WTC11 (cell line): Measurements from ENCODE around the gene SGTA.

ENCODE experiments used
- ATF3 ChIP-seq: sonication (generic); formaldehyde crosslinking; conservative IDR thresholded peaks from 2 replicates; pipeline ENCODE4 v1.8.1; 2022; ENCODE audit warnings: mild to moderate bottlenecking, missing genetic modification reagents
- CTCF ChIP-seq: fragments of 200-600 bp; IDR thresholded peaks from 2 replicates; pipeline ENCODE4 v1.8.0; 2022; ENCODE audit warnings: antibody characterized with exemption
- ELF4 ChIP-seq: sonication (generic); formaldehyde crosslinking; IDR thresholded peaks from 2 replicates; pipeline ENCODE4 v1.8.1; 2022; ENCODE audit warnings: low read depth, mild to moderate bottlenecking, moderate library complexity, missing genetic modification reagents
- ESRRA ChIP-seq: sonication (generic); formaldehyde crosslinking; IDR thresholded peaks from 2 replicates; pipeline ENCODE4 v1.8.1; 2022; ENCODE audit warnings: mild to moderate bottlenecking, missing genetic modification reagents, borderline replicate concordance
- FOXJ3 ChIP-seq: sonication (generic); formaldehyde crosslinking; IDR thresholded peaks from 2 replicates; pipeline ENCODE4 v1.9.0; 2021; ENCODE audit warnings: missing genetic modification reagents, mild to moderate bottlenecking, borderline replicate concordance
- MXD4 ChIP-seq: fragments of 250-450 bp; sonication (Bioruptor Pico); IDR thresholded peaks from 2 replicates; pipeline ENCODE4 v1.8.0; 2021; ENCODE audit warnings: mild to moderate bottlenecking, moderate library complexity, borderline replicate concordance
- NR2C2 ChIP-seq: sonication (generic); formaldehyde crosslinking; IDR thresholded peaks from 2 replicates; pipeline ENCODE4 v1.8.0; 2022; ENCODE audit warnings: mild to moderate bottlenecking, missing genetic modification reagents
- SMAD3 ChIP-seq: sonication (generic); formaldehyde crosslinking; IDR thresholded peaks from 2 replicates; pipeline ENCODE4 v1.8.0; 2022; ENCODE audit warnings: missing genetic modification reagents, mild to moderate bottlenecking, borderline replicate concordance
- SP1 ChIP-seq: sonication (generic); formaldehyde crosslinking; conservative IDR thresholded peaks from 2 replicates; pipeline ENCODE4 v1.8.1; 2022; ENCODE audit warnings: missing genetic modification reagents
- TEAD4 ChIP-seq: sonication (generic); formaldehyde crosslinking; IDR thresholded peaks from 2 replicates; pipeline ENCODE4 v1.8.0; 2022; ENCODE audit warnings: mild to moderate bottlenecking, missing genetic modification reagents
- ZNF232 ChIP-seq: sonication (generic); formaldehyde crosslinking; IDR thresholded peaks from 2 replicates; pipeline ENCODE4 v1.8.0; 2022; ENCODE audit warnings: mild to moderate bottlenecking, missing genetic modification reagents

- no peak for TF ChIP-seq ZNF232
- TF ChIP-seq ELF4 (CRISPR knock-in tag): no peak
- no peak for TF ChIP-seq ATF3
- TF ChIP-seq NR2C2 (CRISPR knock-in tag): no peak
- no peak for TF ChIP-seq FOXJ3 (CRISPR knock-in tag)
- no peak for TF ChIP-seq CTCF
- no peak for TF ChIP-seq SP1 (CRISPR knock-in tag)
- TF ChIP-seq MXD4 (CRISPR knock-in tag): no peak
- no peak for TF ChIP-seq ESRRA (CRISPR knock-in tag)
- no peak for TF ChIP-seq TEAD4 (CRISPR knock-in tag)
- no peak for TF ChIP-seq SMAD3 (CRISPR knock-in tag)
Measured at GRCh38 chr19:2815191-2815614, 32.1 kb upstream of the SGTA start.
